G401.6 (cell line): ENCODE measurements around the gene MKX.
"Not testable (repeated sequence)": the region's sequence is repeated elsewhere in the genome, so short reads cannot be mapped to it uniquely, and the experiment has no call there.

Source experiments
- FAIRE-seq: peaks from 2 replicates; lab custom pipeline; 2012; peaks lifted over from hg19 to GRCh38; lab: Jason Lieb, UNC

Gene MKX

DNA sequence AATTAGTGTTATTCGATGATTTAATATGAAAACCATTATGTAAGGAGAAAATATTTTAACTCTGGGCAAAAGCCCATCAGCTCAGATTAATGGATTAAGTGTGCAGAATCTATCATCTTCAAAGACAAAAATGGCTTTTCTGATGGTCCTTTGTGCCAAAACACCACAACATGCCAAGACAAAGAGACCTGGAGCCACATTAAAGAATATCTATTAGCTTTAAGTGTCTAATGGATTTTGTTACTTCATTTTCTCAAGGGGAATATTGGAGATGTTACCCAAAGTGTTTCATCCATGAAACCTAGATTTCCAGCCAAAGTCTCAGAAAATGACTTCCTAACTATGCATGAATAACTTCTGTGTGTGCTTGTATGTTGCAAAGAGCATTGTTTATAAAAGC lies 57.3 kb downstream of the MKX start:
- no peak for FAIRE-seq

DNA sequence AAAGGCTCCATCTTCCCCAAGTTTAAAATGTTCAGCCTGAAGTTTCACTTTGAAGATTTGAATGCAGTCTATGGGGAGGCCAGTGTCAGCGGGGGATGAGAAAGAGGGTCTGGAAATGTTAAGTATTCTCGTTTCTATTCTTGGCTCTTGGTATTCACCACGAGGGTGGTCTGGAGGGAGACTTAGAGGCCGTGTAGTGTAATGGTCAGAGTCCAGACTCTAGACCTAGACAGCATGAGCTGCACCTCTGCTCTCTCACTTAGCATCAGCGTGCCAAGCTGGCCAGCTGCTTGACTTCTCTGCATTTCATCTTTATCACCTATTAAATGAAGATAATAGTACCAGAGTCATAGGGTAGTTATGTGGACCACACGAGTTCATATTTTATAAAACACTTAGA lies 57.9 kb downstream of the MKX start:
- FAIRE-seq, result no peak

DNA sequence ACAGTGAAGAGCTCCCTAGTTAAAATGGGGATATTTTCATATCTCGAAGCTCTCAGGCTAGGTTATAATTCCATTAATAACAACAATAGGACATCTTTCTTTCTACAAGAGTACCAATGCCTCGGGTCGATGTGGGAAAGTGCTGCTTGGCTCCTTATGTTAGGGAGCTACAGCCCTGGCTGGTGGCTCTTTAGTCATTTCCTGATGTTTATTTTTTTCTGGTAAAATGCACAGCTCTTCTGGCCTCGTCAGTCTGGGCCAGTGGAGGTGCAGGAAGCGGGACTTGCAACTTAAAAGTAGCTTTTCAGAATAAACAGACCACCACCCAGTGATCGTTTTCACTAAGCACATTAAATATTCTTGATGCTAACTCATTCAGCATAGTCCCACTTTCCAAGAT lies 58.3 kb downstream of the MKX start:
- no peak for FAIRE-seq

DNA sequence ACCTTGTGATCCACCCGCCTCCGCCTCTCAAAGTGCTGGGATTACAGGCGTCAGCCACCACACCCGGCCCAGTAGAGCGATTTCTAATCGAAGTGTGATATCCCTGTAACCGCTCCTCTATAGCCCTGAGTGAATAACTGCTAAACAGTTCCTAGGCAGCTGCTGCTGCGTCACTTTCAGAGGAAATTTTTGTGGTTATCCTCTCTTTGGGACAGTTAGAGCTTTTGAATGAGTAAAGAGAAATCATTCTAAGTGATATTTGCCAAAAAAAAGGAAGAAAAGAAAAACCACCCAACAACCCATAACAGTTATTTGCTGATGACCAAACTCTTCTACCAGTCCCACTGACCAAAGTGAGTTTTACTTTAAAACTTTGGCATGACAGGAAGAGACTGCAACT lies 59.9 kb downstream of the MKX start:
- no peak for FAIRE-seq

DNA sequence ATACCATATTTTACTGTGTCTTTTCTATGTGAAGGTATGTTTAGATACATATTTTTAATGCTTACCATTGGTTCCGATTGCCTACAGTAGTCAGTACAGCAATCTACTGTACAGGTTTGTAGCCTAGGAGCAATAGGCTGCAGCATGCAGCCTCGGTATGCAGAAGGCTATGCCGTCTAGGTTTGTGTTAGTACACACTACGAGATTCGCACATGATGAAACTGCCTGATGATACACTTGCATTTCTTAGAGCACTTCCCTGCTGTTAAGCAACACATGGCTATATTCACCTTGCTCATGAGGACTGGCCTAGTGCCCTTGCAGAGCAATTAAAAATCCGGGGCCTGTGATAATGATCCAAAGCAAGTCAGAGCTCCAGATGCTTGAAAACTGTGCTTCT lies 62.4 kb downstream of the MKX start:
- no peak for FAIRE-seq

DNA sequence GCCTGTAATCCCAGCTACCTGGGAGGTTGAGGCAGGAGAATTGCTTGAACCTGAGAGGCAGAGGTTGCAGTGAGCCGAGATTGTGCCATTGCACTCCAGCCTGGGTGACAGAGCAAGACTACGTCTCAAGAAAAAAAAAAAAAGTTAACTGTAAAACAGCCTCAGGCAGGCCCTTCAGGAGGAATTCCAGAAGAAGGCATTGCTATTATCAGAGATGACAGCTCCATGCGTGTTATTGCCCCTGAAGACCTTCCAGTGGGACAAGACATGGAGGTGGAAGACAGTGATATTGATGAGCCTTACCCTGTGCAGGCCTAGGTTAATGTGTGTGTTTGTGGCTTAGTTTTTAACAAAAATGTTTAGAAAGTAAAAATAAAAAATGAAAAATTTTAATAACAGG lies 63.8 kb downstream of the MKX start:
- FAIRE-seq, result not testable (repeated sequence)

DNA sequence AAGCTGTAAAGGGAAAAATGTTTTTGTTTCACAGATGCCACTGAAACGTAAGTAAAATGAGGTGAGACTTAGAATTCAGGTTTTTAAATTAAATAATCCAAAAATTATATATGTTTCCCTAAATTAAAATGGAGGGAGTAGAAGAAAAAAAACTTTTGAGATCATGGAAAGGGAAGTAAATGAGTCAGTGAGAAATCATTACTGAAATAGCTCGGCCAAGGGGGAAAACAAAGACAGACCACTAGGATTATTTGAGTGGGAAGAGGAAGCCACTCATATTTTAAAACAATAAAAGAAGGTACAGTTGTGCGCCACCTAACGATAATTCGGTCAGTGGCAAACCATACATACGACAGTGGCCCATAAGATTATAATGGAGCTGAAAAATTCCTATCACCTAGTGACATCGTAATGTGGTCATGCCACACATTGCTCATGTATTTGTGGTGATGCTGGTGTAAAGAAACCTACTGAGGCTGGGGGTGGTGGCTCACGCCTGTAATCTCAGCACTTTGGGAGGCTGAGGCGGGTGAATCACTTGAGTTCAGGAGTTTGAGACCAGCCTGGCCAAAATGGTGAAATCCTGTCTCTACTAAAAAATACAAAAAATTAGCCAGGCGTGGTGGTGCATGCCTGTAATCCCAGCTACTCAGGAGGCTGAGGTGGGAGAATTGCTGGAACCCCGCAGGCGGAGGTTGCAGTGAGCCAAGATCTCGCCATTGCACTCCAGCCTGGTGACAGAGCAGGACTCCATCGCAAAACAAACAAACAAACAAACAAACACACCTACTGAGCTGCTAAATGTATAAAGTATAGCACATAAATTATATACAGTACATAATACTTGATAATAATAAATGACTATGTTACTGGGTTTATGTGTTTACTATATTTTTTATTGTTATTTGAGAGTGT lies 64.7 kb downstream of the MKX start:
- FAIRE-seq, result no peak

DNA sequence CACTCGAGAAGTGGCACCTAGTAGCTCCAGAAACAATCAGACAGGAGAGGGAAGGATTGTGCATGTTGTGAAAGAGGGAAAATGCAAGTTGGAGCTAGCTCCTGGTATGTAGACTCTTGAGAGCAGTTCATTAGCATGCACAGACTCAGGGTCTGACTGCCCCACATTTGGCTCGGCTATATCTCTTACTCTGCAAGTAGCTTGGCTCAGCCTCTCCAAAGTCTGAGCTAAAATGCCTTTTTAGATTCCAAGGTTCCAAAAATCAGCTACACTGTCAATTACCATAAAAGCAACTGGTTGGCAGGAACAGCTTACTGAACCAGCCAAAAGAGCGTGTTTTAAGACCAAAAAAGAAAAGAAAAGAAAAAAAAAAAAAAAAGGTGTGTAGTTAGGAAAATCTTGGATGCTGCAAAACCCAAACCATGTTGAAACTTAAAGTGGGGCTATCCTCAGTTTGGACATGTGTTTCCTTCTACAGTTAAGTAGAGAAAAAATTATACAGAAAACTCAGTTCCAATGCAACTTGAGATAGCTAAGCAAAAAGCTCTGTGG lies 65.5 kb downstream of the MKX start:
- FAIRE-seq, result no peak

DNA sequence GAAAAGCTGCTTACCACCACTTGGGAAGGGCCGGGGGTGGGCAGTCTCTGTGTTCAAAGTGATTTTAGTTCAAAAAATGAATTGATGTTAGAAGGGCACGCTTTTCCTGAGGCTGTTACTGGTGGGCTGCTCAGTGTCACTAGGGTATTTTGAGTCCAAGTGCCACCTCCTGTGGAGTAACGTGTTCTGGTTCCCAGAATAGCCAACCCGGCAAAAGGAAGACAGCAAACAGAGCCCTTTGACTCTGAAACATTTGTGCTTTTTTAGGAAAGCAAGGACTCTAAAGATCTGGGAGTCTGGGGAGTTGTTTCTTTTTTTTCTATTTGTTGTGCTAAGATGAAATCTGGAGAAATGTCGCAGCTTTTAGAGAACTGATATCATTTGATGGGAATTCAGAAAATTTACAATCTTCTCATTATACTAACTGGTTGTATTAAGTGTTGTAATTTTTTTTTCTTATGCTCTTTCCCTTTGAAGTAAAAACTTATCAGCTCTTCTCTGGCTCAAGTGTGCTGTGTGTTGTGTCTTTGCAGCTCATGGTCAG lies 66.2 kb downstream of the MKX start:
- no peak for FAIRE-seq

DNA sequence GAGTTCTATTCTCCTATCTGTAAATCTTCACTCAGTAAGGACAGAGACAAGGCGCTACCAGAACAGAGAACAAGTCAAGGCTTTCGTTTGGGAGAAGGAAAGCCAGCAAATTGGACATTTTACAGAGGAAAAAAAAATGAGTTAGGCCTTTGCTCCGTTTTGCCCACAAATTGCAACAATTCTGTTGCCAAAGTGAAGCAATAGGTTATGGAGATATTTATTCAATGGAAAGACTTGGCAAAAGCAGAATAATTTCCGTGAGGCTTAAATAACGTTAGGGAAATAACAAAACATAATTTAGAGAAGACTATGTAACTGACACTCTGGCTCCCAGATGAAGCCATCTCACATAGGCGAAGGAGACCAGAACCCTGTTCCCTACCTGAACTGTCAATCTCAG lies 67.5 kb downstream of the MKX start:
- no peak for FAIRE-seq

DNA sequence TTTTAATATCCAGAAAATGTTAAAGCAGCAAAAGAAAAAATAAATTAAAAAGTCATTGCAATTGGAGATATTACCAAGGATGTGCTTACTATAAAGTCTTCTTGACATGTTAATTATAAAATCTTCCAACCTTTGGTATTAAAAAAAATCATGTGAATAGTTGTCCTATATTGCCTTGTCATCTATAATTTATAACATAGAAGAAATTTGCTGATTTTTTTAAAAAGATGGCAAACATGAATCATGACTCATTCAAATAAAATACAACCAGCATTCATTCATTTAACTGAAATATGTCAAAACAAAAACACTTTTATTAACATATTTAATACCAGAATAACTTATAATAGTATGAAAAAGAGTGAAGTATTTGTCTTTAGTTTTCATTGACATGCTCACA lies 72.6 kb downstream of the MKX start:
- FAIRE-seq, result no peak

DNA sequence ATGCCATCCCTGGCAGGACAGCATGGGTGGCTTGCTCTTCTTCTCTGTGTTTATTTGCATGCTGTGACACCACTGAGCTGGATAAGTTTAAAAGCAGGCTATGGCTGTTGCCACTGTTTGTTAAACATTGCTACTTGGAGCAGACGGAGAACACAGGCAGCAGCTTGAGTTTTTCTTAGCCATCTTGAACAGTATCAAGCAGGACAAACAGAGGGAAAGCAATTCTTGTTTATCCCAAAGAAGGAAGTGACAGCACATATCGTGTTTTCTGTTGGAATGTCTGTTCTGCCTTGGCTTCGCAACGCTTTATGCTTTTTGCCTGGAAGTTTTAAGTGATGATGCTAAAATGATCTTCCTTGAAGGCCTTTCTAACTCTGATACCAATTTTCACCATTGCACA lies 73.8 kb downstream of the MKX start:
- FAIRE-seq, result no peak

DNA sequence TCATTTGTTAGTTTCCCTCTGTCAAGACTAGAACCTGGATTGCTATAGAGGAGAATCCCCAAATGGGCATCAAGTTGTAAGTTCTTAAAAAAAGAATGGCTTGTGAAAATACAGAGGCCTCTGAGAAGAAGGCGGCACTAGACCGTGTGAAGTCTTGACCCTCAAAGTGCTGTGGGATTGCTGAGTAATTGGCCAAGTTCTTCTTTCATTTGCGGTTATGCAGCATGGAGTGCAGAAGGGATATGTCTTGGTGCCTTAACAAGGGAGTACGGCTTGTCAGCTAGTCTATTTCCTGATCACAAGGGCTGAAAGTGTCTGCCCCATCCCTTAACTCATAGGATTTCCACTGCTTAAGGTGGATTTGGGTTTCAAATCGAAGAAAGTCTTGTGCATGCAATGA lies 81.2 kb downstream of the MKX start:
- no peak for FAIRE-seq

DNA sequence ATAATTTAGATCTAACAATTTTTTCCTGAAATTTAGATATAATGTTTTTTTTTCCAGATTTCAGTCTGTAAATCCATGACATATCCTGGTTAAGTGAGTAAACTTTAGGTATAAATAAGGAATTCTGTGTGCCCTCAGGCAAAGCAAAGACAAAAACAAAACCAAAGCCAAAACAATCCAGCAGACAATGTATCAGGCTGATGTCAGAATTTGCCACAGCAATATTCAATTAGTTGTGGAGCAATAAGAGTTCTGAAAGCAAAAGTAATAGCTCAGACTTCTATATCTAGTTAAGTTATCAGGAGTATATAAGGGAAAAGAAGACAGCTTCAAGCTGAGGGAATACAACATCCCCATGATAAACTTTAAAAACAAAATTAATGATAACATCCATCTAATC lies 82.0 kb downstream of the MKX start:
- FAIRE-seq, result no peak

DNA sequence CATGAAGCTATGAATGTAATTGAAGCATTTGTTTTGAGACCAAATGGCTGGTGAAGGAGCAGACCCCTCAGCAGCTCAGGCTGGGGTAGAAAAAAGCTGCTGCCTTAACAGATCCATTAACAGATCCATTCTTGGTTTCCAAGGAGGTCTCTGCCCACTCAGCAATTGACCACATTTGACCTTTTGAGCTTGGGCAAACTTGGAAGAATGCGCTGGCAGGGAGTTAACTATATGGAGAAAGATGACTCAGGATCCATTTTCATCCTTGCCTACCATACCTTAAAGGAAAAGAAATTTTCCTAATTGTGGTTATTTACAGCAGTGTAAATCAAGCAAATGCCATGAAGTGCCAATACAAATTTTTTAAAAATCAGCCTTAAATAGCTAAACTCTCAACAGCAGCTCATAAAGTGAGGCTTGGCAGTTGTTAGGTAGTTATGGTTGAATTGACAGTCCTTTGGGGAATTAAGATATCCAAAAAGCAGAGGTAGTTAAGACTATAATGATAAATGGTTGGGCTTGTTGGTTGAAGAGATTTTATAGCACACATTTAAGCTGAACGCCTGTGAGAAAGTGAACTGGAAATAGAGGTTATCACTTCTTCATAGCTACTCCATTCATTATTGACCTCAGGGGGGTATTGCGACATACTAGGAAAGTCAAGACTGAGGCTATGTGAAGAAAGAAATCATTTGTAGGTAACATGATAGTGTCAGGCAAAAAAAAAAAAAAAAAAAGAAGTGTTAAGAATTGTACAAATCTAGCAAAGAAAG lies 83.9 kb downstream of the MKX start:
- no peak for FAIRE-seq

DNA sequence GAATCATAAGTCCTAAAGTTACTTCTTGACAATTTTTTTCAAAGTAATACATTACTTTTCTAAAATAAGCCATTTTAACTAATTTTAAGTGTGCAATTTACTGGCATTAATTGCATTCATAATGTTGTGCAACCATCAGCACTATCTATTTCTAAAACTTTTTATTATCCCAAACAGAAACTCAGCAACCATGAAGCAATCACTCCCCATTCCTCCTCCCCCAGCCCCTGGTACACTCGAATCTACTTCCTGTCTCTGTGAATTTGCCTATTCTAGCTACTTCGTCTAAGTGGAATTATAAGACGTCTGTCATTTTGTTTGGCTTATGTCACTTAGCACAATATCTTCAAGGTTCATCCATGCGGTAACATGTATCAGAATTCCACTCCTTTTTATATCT lies 84.9 kb downstream of the MKX start:
- FAIRE-seq, result no peak

DNA sequence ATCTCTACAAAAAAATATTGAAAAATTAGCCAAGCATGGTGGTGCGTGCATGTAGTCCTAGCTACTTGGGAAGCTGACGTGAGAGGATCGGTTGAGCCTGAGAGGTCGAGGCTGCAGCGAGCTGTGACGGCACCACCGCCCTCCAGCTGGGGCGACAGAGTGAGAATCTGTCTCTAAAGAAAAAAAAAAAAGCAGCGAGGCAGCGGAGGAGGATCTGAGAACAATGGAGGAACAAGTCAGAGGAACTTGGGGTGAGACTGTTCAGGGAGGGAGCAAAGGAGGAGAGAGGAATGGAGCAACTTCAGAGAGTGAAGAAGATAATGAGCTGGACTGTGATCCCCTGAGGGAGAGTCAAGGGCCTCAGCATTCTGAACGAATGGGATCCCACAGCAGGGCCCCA lies 85.4 kb downstream of the MKX start:
- FAIRE-seq, result no peak

DNA sequence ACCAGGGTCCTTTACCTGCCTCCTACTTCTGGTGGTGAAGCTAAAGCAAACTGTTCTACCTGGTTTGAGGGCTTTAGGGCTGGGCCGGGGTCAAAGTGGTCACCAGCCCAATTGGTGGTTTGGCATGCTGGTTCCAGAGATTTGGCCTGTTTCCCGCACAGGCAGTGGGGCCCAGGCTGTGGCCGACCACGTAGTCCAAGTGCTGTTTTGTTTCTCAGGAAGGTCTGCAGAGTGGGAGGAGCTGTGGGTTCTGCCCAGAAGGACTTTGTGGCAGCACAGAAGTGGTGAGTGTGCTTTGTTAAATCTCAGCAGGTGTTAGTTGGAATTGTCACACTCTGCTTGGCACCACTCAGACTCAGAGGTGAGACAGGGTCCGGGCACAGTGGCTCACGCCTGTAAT lies 85.8 kb downstream of the MKX start:
- no peak for FAIRE-seq

DNA sequence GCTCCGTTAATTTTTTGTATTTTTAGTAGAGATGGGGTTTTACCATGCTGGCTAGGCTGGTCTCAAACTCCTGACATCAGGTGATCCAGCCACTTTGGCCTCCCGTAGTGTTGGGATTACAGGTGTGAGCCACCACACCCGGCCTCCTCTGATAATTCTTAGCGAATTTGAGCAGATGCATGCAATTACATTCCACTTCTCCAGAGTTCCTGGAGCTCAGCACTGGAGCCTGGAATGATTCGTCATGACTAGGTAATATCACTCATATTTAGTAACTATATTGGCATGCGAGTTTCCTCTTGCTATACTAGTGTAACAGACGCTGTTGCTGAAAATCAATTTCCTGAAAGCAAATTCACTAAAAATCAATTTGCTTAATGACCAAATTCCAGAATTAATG lies 86.8 kb downstream of the MKX start:
- no peak for FAIRE-seq

DNA sequence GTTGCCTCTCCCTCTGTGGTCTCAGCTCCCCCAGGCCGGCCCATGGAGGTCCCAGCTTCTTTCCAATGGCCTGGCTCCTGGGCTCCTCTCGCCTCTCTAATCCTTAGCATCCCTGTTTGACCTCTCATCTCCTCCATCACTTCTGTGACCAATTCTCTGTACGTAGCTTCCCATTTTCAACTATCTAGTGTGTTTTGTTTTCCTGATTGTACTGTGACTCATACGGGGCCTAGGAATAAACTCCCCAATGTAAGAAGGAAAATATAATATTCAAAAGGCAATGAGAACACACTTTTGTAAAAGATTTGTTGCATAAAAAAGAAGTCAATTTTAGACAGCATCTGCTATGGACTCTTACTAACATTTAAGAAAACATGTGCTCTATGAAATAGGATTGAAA lies 90.3 kb downstream of the MKX start:
- FAIRE-seq, result no peak

DNA sequence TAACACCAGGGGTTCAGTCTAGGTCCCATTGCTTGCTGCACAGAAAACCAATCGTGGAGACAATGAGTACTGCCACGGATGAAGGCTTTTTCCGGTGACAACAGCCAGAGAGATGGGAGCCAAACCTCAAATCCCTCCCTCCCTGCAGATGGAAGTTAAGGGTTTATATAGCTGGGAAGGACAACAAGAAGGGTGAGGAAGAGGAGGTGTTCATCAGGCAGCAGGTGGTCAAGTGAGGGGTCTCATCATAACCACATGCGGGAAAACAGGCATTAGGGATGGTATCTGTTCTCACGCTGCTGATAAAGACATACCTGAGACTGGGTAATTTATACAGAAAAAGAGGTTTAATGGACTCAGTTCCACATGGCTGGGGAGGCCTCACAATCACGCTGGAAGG lies 91.3 kb downstream of the MKX start:
- no peak for FAIRE-seq

DNA sequence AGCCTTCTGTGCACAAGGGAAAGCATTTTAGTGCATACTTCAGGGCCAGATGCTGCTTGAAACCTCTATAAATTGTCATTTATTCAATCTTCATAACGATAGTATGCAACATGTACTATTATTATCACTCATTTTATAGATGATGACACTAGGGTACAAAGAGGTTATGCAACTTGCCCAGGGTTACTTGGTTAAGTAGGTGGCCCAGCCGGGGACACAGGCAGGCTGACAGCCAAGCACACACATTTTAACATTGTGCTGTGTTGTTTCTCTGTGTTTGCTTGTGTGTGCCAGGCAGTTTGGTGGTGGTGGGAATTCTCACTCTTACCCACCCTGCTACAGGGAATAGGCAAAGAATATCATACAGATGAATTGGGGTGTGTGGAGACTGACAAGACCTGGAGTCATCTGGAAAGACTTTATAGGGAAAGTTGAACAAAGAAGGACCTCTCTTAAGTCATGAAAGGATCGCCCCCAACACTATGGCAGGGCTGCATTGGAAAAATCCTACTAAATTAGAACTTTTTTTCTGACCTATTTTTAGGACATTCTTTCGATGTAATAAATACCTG lies 98.9 kb downstream of the MKX start:
- no peak for FAIRE-seq

DNA sequence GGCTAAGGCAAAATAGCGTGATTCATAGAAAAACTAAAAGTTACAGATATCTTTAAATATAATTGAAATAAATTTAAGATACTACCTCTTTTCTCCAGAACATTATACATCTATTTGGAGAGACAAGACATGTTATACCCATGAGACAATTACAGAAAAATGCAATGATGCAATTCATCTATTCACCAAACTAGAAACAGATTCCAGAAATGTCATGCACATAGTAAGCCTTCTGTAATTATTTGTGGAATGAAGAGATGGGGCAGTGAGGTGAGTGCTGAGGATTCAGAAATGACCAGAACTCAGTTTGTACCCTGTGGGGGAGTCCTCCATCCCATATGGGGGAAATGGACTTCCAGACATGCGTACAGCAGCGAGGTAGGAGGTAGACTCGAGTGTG lies 99.4 kb downstream of the MKX start:
- no peak for FAIRE-seq
